ENCODE data around the gene OR2M7. TPM values are rescaled to one million over a fixed set of nuclear protein-coding genes. Genes with fewer than 3 reads are reported as not detected.

The OR2M7 gene
- total RNA-seq, 4 donors from 2014 or later: not detected

- Histone ChIP-seq H3K27ac (no peak within 1 kb of the TSS), H3K9me3 (no peaks in the 10 kb centered on the region)
- no peak for TF ChIP-seq CTCF (IDR thresholded peaks at IDR 0.05)
- no peak for TF ChIP-seq POLR2A (IDR thresholded peaks at IDR 0.05)
Observed at GRCh38 chr1:248303324-248303723, 21.0 kb downstream of the OR2M7 start, which contains the start of gene OR2T12. TSS of gene OR2T12 (minus strand) at chr1:248303424. CDS start at chr1:248295578, 7,846 bp downstream.

GRCh38 chr1:248288391-248288790, 36.0 kb downstream of the OR2M7 start:
- DNase-seq: no peak
- Histone ChIP-seq H3K9me3 (no peaks in the 10 kb centered on the region), H3K4me3 (no peak overlapping the region), H3K4me1 (no peaks in the 10 kb centered on the region), H3K27me3 (no peaks in the 10 kb centered on the region), H3K36me3 (no peaks in the 10 kb centered on the region), H3K27ac (no peak overlapping the region)
- TF ChIP-seq CTCF (IDR thresholded peaks at IDR 0.05) (no peak), POLR2A (IDR thresholded peaks at IDR 0.05) (no peak)

More at GRCh38 chr1:248303324-248303723, 21.0 kb downstream of the OR2M7 start, which contains the start of gene OR2T12:
- no peaks in the 10 kb centered on the region for H3K4me1 ChIP-seq
- no peak within 1 kb of the TSS for H3K4me3 ChIP-seq
- no peak for DNase-seq
- no peaks in the 10 kb centered on the region for H3K36me3 ChIP-seq
- no peaks in the 10 kb centered on the region for H3K27me3 ChIP-seq

GRCh38 chr1:248277876-248278275, 46.5 kb downstream of the OR2M7 start, which contains the start of gene OR2T33:
TSS of gene OR2T33 (minus strand) at chr1:248277976. CDS start at chr1:248273814, 4,162 bp downstream.
- H3K4me3 ChIP-seq: no peak within 1 kb of the TSS
- TF ChIP-seq CTCF (IDR thresholded peaks at IDR 0.05): no peak
- no peak for TF ChIP-seq POLR2A (IDR thresholded peaks at IDR 0.05)
- no peaks in the 10 kb centered on the region for H3K9me3 ChIP-seq
- DNase-seq: no peak
- no peaks in the 10 kb centered on the region for H3K4me1 ChIP-seq
- H3K36me3 ChIP-seq: no peaks in the 10 kb centered on the region
- H3K27me3 ChIP-seq: no peaks in the 10 kb centered on the region
- H3K27ac ChIP-seq: no peak within 1 kb of the TSS

Other genes with a start within 250 kb of the OR2M7 start
- not detected for gene OR2L13, start 229.4 kb downstream of the OR2M7 start, total RNA-seq
- not detected for gene OR2M5, start 179.4 kb downstream of the OR2M7 start, total RNA-seq
- not detected for gene OR2M2, start 149.7 kb downstream of the OR2M7 start, total RNA-seq
- not detected for gene OR2M3, start 127.3 kb downstream of the OR2M7 start, total RNA-seq
- gene OR2M4, start 93.2 kb downstream of the OR2M7 start, total RNA-seq: not detected
- gene OR2T33, start 46.6 kb downstream of the OR2M7 start, total RNA-seq: not detected
- not detected for gene OR2T12, start 21.1 kb downstream of the OR2M7 start, total RNA-seq
- gene OR14C36, start 24.2 kb upstream of the OR2M7 start, total RNA-seq: not detected
- gene OR2T4, start 37.1 kb upstream of the OR2M7 start, total RNA-seq: not detected
- not detected for gene OR2T6, start 51.2 kb upstream of the OR2M7 start, total RNA-seq
- gene OR2T1, start 78.5 kb upstream of the OR2M7 start, total RNA-seq: not detected
- not detected for gene OR2T2, start 121.1 kb upstream of the OR2M7 start, total RNA-seq
- gene OR2T3, start 148.8 kb upstream of the OR2M7 start, total RNA-seq: not detected
- not detected for gene OR2T5, start 164.0 kb upstream of the OR2M7 start, total RNA-seq
- not detected for gene OR2G6, start 183.5 kb upstream of the OR2M7 start, total RNA-seq
- gene OR2T29, start 238.2 kb upstream of the OR2M7 start, total RNA-seq: not detected